PC-9 (cell line): ENCODE results near the gene F5.

ENCODE experiments used
- CTCF ChIP-seq: fragments of 200-600 bp; sonication (generic); conservative IDR thresholded peaks from 2 replicates; pipeline ENCODE4 v1.6.1; 2017; ENCODE audit warnings: mixed run types, antibody characterized with exemption, mild to moderate bottlenecking, moderate library complexity
- EZH2 ChIP-seq: fragments of 200-600 bp; sonication (generic); IDR thresholded peaks from 2 replicates; pipeline ENCODE4 v1.8.0; 2017; ENCODE audit warnings: antibody characterized with exemption, low read depth

- TF ChIP-seq CTCF (no peak), EZH2 (no peak)
These were observed 99.1 kb downstream of the F5 start for GRCh38 chr1:169487133-169487532.
